ENCODE measurements around the gene LOXL1. TPM values are rescaled to one million over a fixed set of nuclear protein-coding genes. Genes with fewer than 3 reads are reported as not detected.

The LOXL1 gene
- total RNA-seq, 1 experiment from 2014 or later, result 224 TPM

GRCh38 chr15:73941871-73942635 is 15.8 kb downstream of the LOXL1 start:
- Histone ChIP-seq H3K9me3 (no peaks in the 10 kb centered on the region), H3K36me3 (peaks cover 87% of the 10 kb centered on the region), H3K4me3 (no peak overlapping the region), H3K27me3 (no peaks in the 10 kb centered on the region)
- peak; percentile 64 for DNase-seq

- Histone ChIP-seq H3K4me3 (no peak overlapping the region), H3K27me3 (no peaks in the 10 kb centered on the region), H3K36me3 (peaks cover 87% of the 10 kb centered on the region), H3K9me3 (no peaks in the 10 kb centered on the region)
- DNase-seq, result no peak
These were observed 16.5 kb downstream of the LOXL1 start for GRCh38 chr15:73942751-73943270.

- Histone ChIP-seq H3K36me3 (peaks cover 88% of the 10 kb centered on the region), H3K9me3 (no peaks in the 10 kb centered on the region), H3K4me3 (no peak overlapping the region), H3K27me3 (no peaks in the 10 kb centered on the region)
- no peak for DNase-seq
These were observed 18.2 kb downstream of the LOXL1 start for GRCh38 chr15:73944161-73945129.

- DNase-seq, result no peak
- Histone ChIP-seq H3K27me3 (no peaks in the 10 kb centered on the region), H3K9me3 (no peaks in the 10 kb centered on the region), H3K36me3 (peaks cover 91% of the 10 kb centered on the region), H3K4me3 (no peak overlapping the region)
These were observed 18.9 kb downstream of the LOXL1 start for GRCh38 chr15:73945130-73945508.

GRCh38 chr15:73946046-73946721 is 19.9 kb downstream of the LOXL1 start:
- Histone ChIP-seq H3K27me3 (no peaks in the 10 kb centered on the region), H3K36me3 (peaks cover 94% of the 10 kb centered on the region), H3K4me3 (no peak overlapping the region), H3K9me3 (no peaks in the 10 kb centered on the region)
- DNase-seq, result no peak

- DNase-seq, result no peak
- H3K9me3 ChIP-seq, result no peaks in the 10 kb centered on the region
- H3K4me3 ChIP-seq, result no peak overlapping the region
- no peaks in the 10 kb centered on the region for H3K27me3 ChIP-seq
- peaks cover 91% of the 10 kb centered on the region for H3K36me3 ChIP-seq
These were observed 20.6 kb downstream of the LOXL1 start for GRCh38 chr15:73946795-73947370.

GRCh38 chr15:73947651-73948050 is 21.4 kb downstream of the LOXL1 start:
- no peak for DNase-seq
- Histone ChIP-seq H3K9me3 (no peaks in the 10 kb centered on the region), H3K36me3 (peaks cover 94% of the 10 kb centered on the region), H3K27me3 (no peaks in the 10 kb centered on the region), H3K4me3 (no peak overlapping the region)

GRCh38 chr15:73948396-73948795 is 22.1 kb downstream of the LOXL1 start:
- H3K36me3 ChIP-seq, result peaks cover 94% of the 10 kb centered on the region

GRCh38 chr15:73948982-73949381 is 22.7 kb downstream of the LOXL1 start:
- H3K36me3 ChIP-seq, result peaks cover 92% of the 10 kb centered on the region
- no peak for DNase-seq

More at GRCh38 chr15:73948396-73948795, 22.1 kb downstream of the LOXL1 start:
- no peak for DNase-seq
- no peaks in the 10 kb centered on the region for H3K9me3 ChIP-seq
- no peak overlapping the region for H3K4me3 ChIP-seq
- H3K27me3 ChIP-seq, result no peaks in the 10 kb centered on the region

GRCh38 chr15:73949496-73949895 is 23.2 kb downstream of the LOXL1 start:
- Histone ChIP-seq H3K36me3 (peaks cover 87% of the 10 kb centered on the region), H3K27me3 (no peaks in the 10 kb centered on the region), H3K9me3 (no peaks in the 10 kb centered on the region), H3K4me3 (no peak overlapping the region)
- no peak for DNase-seq

More at GRCh38 chr15:73948982-73949381, 22.7 kb downstream of the LOXL1 start:
- Histone ChIP-seq H3K27me3 (no peaks in the 10 kb centered on the region), H3K9me3 (no peaks in the 10 kb centered on the region), H3K4me3 (no peak overlapping the region)

- H3K4me3 ChIP-seq, result no peak overlapping the region
- H3K9me3 ChIP-seq, result no peaks in the 10 kb centered on the region
- H3K27me3 ChIP-seq, result no peaks in the 10 kb centered on the region
- no peak for DNase-seq
- H3K36me3 ChIP-seq, result peaks cover 77% of the 10 kb centered on the region
These were observed 24.2 kb downstream of the LOXL1 start for GRCh38 chr15:73950479-73950830.

- peaks cover 72% of the 10 kb centered on the region for H3K36me3 ChIP-seq
- H3K9me3 ChIP-seq, result no peaks in the 10 kb centered on the region
- DNase-seq, result peak; percentile 90
- no peaks in the 10 kb centered on the region for H3K27me3 ChIP-seq
- no peak overlapping the region for H3K4me3 ChIP-seq
These were observed 24.7 kb downstream of the LOXL1 start for GRCh38 chr15:73950831-73951561.

GRCh38 chr15:73951601-73952000 is 25.3 kb downstream of the LOXL1 start:
- H3K27me3 ChIP-seq, result no peaks in the 10 kb centered on the region
- peaks cover 68% of the 10 kb centered on the region for H3K36me3 ChIP-seq
- no peaks in the 10 kb centered on the region for H3K9me3 ChIP-seq
- no peak overlapping the region for H3K4me3 ChIP-seq
- DNase-seq, result no peak

GRCh38 chr15:73952171-73952912 is 26.1 kb downstream of the LOXL1 start:
- Histone ChIP-seq H3K36me3 (peaks cover 60% of the 10 kb centered on the region), H3K9me3 (no peaks in the 10 kb centered on the region), H3K27me3 (no peaks in the 10 kb centered on the region), H3K4me3 (no peak overlapping the region)
- DNase-seq, result no peak

All from MG63 (cell line).